ENCODE data around the gene TFR2. TPM values are rescaled to one million over a fixed set of nuclear protein-coding genes. Genes with fewer than 3 reads are reported as not detected.

The TFR2 gene
- total RNA-seq, 1 donor from 2014 or later = 0.35 TPM

DNA sequence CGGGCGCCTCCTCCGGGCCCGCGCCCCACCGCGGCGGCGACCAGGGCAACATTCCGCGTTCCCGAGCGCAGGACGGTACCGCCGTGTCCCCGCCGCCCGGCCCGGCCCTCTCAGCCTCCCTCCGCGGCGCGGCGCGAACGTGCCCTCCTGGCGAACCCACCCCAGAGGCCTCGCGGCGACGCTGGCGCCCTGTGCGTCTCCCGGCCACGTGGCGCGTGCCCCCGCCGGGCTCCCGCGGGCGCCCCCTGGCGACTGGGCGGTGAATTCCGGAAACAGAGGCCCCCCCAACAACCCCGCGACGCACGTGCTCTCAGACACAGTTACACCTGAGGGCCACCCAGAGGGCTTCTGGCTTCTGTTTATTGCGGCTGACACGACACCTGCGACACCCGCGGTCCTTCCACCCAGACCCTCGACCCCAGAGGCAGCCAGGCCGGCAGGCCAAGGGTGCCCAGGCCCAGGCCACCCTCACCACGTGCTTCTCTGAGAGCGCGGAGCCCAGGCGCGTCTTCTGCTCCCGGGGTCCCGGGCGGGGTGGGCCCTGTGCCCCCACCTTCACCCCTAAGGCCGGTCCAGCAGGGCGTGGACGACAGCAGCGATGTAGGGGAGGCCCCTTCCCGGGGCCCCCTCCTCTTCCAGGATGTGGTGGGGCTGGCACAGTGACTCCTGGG is 67.5 kb downstream of the TFR2 start, which contains the start of gene SAP25:
Gene SAP25 (minus strand): TSS at position 210 of the 671 bp plus-strand sequence. CDS start 158 bp downstream, at position 52.
- Histone ChIP-seq H3K4me3 (no peak within 1 kb of the TSS), H3K27ac (no peak within 1 kb of the TSS), H3K4me1 (peaks cover 21% of the 10 kb centered on the region), H3K9me3 (no peaks in the 10 kb centered on the region), H3K36me3 (peaks cover 52% of the 10 kb centered on the region), H3K27me3 (ENCODE audit: low read depth) (no peaks in the 10 kb centered on the region)
- DNase-seq (no peak), ATAC-seq (no peak)
- intact Hi-C loops (cut with DNase I) = no loop called here
- TF ChIP-seq, protein P1, sequence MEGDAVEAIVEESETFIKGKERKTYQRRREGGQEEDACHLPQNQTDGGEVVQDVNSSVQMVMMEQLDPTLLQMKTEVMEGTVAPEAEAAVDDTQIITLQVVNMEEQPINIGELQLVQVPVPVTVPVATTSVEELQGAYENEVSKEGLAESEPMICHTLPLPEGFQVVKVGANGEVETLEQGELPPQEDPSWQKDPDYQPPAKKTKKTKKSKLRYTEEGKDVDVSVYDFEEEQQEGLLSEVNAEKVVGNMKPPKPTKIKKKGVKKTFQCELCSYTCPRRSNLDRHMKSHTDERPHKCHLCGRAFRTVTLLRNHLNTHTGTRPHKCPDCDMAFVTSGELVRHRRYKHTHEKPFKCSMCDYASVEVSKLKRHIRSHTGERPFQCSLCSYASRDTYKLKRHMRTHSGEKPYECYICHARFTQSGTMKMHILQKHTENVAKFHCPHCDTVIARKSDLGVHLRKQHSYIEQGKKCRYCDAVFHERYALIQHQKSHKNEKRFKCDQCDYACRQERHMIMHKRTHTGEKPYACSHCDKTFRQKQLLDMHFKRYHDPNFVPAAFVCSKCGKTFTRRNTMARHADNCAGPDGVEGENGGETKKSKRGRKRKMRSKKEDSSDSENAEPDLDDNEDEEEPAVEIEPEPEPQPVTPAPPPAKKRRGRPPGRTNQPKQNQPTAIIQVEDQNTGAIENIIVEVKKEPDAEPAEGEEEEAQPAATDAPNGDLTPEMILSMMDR (IDR thresholded peaks at IDR 0.05) = no peak

DNA sequence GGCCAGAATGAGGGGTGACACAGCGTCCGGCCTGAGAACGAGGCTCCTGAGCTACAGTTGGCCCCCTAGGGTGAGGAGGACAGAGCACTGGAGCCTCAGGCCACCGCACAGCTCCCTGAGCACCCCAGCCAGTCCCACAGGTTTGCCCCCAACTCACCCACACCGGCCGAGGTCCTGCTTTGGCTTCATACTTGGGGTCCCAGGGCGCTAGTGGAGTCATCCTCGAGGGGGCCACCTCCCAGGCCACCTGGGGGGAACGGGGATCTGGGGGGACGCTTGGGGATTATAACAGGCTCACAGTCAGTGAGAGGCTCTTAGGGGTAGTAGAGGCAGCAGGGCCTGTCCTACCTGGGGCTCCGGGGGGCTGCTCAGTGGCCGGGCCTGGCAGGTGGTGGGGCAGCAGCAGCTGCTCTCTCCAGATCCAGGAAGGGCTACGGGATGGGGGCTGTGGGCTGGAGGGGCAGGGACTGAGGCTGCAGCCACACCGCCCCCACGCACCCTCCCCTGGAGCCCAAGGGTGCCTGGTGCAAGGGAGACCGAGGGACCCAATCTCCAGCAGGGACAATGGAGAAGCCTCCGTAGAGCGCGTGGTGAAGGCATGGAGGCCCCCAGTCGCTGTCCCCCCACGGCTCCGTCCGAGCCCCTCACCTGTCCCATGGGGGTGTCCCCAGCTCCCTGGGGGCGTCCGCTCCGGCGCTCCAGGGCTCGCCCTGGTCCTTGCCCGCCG is 68.2 kb downstream of the TFR2 start:
- peaks cover 21% of the 10 kb centered on the region for H3K4me1 ChIP-seq
- H3K36me3 ChIP-seq = peaks cover 45% of the 10 kb centered on the region
- ATAC-seq (no peak), DNase-seq (no peak)
- no peak overlapping the region for H3K27ac ChIP-seq
- H3K4me3 ChIP-seq = no peak overlapping the region
- TF ChIP-seq, protein P1 (IDR thresholded peaks at IDR 0.05) = no peak
- intact Hi-C loops (cut with DNase I) = no loop called here
- no peaks in the 10 kb centered on the region for H3K9me3 ChIP-seq
- no peaks in the 10 kb centered on the region for H3K27me3 ChIP-seq (ENCODE audit: low read depth)

DNA sequence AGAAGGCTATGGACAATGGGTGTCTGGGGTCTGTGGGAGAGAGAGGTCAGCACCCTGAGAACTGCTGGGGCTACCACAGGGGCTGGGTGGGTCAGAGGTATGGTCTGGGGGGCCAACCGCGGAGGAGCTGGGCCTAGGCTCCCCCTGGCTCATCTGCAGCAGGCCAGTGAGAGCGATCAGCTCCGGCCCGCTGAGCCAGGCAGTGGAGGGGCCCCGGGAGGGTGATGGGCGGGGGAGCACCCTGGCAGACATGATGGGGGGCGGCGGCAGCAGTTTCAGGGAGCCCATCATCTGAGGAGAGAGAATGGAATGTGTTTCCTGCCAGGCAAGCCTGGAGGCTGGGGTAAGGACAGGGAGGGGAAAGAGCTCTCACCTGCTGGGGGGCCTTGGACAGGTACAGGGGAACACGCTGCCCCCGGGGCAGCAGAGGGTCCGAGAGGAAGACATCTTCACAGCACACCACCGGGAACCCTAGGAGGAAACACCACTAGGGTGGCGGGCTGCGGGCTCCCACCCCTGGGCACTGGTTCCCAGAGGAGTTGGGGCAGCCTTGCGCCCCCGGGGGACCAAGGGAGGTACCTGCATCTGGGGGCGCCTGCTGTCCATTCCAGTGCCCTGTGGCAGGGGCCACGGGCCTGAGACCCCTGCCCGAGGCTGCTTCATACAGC is 68.9 kb downstream of the TFR2 start:
- intact Hi-C loops (cut with DNase I) = no loop called here
- H3K4me3 ChIP-seq = no peak overlapping the region
- TF ChIP-seq, protein P1 (IDR thresholded peaks at IDR 0.05) = no peak
- no peaks in the 10 kb centered on the region for H3K9me3 ChIP-seq
- peaks cover 38% of the 10 kb centered on the region for H3K36me3 ChIP-seq
- H3K27me3 ChIP-seq (ENCODE audit: low read depth) = no peaks in the 10 kb centered on the region
- no peak for DNase-seq
- H3K4me1 ChIP-seq = peaks cover 21% of the 10 kb centered on the region
- no peak overlapping the region for H3K27ac ChIP-seq
- ATAC-seq = no peak

DNA sequence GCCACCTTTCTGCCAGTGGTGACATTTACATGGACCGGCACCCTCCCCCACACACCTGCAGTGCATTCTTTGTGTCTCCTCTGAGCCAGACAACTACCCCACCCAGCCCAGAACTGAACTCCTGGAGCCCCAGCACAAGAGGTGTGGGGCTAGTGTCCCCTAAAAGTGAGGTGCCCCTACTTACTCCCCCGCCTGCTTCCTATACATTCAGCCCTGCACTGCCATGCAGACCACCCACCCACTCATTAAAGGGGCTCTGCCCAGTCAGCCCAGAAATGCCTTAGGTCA is 69.6 kb downstream of the TFR2 start:
- H3K27ac ChIP-seq = no peak overlapping the region
- ATAC-seq = no peak
- H3K4me3 ChIP-seq = no peak overlapping the region
- intact Hi-C loops (cut with DNase I) = no loop called here
- TF ChIP-seq, protein P1 (IDR thresholded peaks at IDR 0.05) = no peak
- no peaks in the 10 kb centered on the region for H3K9me3 ChIP-seq
- peaks cover 21% of the 10 kb centered on the region for H3K4me1 ChIP-seq
- H3K27me3 ChIP-seq (ENCODE audit: low read depth) = no peaks in the 10 kb centered on the region
- no peak for DNase-seq
- peaks cover 31% of the 10 kb centered on the region for H3K36me3 ChIP-seq

DNA sequence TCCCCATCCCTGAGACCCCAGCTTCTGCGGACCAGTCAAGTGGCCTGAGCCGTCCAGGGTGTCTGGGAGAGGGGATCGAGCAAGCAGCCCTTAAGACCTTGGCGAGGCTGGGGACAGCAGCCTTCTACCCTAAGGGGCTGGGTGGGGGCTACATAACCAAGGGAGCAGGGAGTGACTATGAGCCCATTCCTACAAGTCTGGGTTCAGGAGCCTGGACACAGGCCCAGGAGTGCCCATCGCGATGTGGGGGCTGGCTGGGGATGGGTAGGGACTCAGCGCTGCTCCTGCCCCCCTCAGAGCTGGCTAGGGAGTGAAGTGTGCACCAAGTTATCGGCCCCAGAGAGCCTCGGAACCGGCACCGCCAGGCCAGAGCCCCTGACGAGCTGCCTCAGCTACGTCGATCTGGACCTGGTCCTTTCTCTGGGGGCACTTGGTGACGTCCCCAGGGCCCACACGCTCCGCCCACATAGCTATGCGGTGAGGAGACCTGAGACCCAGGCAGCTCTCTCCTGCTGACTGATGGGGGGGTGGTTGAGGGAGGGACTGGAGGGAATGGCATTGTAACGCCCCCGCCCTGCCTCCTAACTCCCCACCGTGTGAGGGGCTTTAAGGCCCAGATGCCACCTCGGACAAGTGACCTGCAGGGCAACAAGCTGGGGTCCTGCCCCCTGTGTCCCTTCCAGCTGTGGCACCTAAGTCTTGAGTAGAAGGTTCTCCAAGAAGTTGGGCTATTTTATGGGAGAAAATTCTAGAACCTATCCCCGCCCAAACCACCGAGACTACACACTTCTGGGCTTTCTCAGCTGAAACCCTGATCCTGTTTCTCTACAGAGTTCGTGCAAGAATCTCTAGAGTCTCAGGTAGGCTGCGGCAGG is 70.2 kb downstream of the TFR2 start:
- Histone ChIP-seq H3K27ac (no peak overlapping the region), H3K9me3 (no peaks in the 10 kb centered on the region), H3K4me1 (peaks cover 21% of the 10 kb centered on the region), H3K27me3 (ENCODE audit: low read depth) (no peaks in the 10 kb centered on the region), H3K36me3 (peaks cover 25% of the 10 kb centered on the region), H3K4me3 (no peak overlapping the region)
- DNase-seq (no peak), ATAC-seq (no peak)
- intact Hi-C loops (cut with DNase I) = no loop called here
- TF ChIP-seq, protein P1 (IDR thresholded peaks at IDR 0.05) = no peak

Data from lower lobe of right lung (tissue), 2 donors.